Measurements from ENCODE around the gene MRPS26. TPM values are rescaled to one million over a fixed set of nuclear protein-coding genes. Genes with fewer than 3 reads are reported as not detected.
"Not testable (repeated sequence)": the region's sequence is repeated elsewhere in the genome, so short reads cannot be mapped to it uniquely, and the experiment has no call there.

The MRPS26 gene
- total RNA-seq, 2 experiments from 2014 or later = 37.4 to 38.9 TPM

DNA sequence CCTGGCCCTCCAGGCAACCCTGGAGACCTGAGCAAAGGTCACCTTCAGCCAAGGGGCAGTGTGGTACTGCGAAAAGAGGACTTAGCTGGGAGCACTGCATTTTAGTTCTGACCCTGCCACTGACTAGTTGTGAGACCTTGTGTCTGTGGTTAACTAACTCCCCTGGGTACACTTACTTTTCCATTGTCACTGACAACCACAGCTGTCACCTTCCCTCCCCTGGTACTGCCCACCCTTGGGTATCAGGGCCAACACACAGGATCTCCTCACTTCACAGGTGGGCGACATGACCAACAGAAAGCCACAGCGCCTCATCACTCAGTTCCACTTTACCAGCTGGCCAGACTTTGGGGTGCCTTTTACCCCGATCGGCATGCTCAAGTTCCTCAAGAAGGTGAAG lies 24.1 kb upstream of the MRPS26 start:
- H3K27ac Mint-ChIP-seq = no peak overlapping the region
- H3K27me3 Mint-ChIP-seq (ENCODE audit: low read depth) = no peaks in the 10 kb centered on the region
- CTCF ChIA-PET = no interaction called here

GRCh38 chr20:3022559-3023490 lies 23.0 kb upstream of the MRPS26 start:
- not testable (repeated sequence) for ATAC-seq; H3K4me1 Mint-ChIP-seq (ENCODE audit: low read depth)

More for the DNA sequence above, 24.1 kb upstream of the MRPS26 start:
- ATAC-seq = no peak
- no peaks in the 10 kb centered on the region for H3K4me1 Mint-ChIP-seq (ENCODE audit: low read depth)
- no peak overlapping the region for H3K4me3 Mint-ChIP-seq
- H3K9me3 Mint-ChIP-seq (ENCODE audit: insufficient read depth) = no peaks in the 10 kb centered on the region
- peaks cover 43% of the 10 kb centered on the region for H3K36me3 Mint-ChIP-seq (ENCODE audit: low read depth)
- POLR2A ChIA-PET = no interaction called here
- DNase-seq = no peak

DNA sequence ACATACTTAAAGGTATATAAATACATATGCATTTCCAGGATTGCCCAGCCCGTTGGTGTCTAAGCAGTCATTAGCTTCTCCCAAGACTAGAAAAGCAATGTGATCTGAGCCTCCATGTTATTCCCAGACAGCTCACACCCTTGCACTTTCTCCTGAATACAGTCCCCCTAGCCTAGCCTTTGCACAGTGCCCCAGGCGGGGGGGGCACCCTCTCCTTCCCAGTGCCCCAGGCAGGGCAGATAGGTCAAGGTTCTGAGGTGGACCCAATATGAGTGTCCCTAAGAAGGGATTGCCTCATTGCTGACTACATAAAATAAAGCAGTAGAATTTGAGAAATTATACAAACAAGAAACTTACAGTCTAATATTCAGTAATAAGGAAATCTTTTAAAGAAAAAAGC lies 17.9 kb upstream of the MRPS26 start:
- POLR2A ChIA-PET = no interaction called here
- no peak for ATAC-seq
- Mint-ChIP-seq H3K36me3 (ENCODE audit: low read depth) (peaks cover 40% of the 10 kb centered on the region), H3K9me3 (ENCODE audit: insufficient read depth) (no peaks in the 10 kb centered on the region), H3K4me1 (ENCODE audit: low read depth) (no peaks in the 10 kb centered on the region), H3K27ac (no peak overlapping the region), H3K4me3 (no peak overlapping the region), H3K27me3 (ENCODE audit: low read depth) (no peaks in the 10 kb centered on the region)
- CTCF ChIA-PET = no interaction called here
- DNase-seq = no peak

More at GRCh38 chr20:3022559-3023490, 23.0 kb upstream of the MRPS26 start:
- CTCF ChIA-PET; H3K4me3 Mint-ChIP-seq; POLR2A ChIA-PET; DNase-seq; H3K27me3 Mint-ChIP-seq (ENCODE audit: low read depth); H3K27ac Mint-ChIP-seq; H3K9me3 Mint-ChIP-seq (ENCODE audit: insufficient read depth): not testable (repeated sequence)
- H3K36me3 Mint-ChIP-seq (ENCODE audit: low read depth) = peaks cover 39% of the 10 kb centered on the region

- Mint-ChIP-seq H3K4me1 (ENCODE audit: low read depth) (no peaks in the 10 kb centered on the region), H3K36me3 (ENCODE audit: low read depth) (peaks cover 37% of the 10 kb centered on the region), H3K27me3 (ENCODE audit: low read depth) (no peaks in the 10 kb centered on the region), H3K9me3 (ENCODE audit: insufficient read depth) (no peaks in the 10 kb centered on the region), H3K27ac (no peak overlapping the region), H3K4me3 (no peak overlapping the region)
- ChIA-PET CTCF (interaction anchor here (2.2 kb wide), 1 partner anchor 22 kb away, joined by 7 read pairs; no protein-coding TSS in a partner anchor), POLR2A (no interaction called here)
- DNase-seq (no peak), ATAC-seq (no peak)
Measured at GRCh38 chr20:3031524-3032147, 14.2 kb upstream of the MRPS26 start.

GRCh38 chr20:3032624-3033023 lies 13.2 kb upstream of the MRPS26 start:
- POLR2A ChIA-PET = no interaction called here
- ATAC-seq = no peak
- H3K36me3 Mint-ChIP-seq (ENCODE audit: low read depth) = peaks cover 29% of the 10 kb centered on the region

DNA sequence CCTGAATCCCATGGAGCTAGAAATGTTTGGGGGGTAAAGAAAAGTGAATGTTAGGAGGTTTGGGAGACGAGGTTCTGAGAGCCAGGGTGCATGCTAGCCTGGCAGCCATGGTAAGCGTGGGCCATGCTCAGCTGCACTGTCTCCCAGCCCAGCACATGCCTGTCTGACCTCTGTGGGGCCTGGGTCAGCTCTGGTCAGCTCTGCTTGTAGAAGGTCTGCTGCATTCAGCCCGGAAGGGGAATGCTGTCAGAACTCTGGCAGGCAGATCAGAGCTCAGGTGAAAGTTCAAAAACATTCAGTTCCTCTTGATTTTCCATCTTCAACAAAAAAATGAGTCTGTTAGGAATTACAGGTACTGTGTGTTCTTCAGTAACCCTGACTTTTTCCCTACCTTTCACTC lies 8.2 kb upstream of the MRPS26 start:
- ChIA-PET POLR2A (no interaction called here), CTCF (no interaction called here)
- Mint-ChIP-seq H3K4me1 (ENCODE audit: low read depth) (peaks cover 20% of the 10 kb centered on the region), H3K9me3 (ENCODE audit: insufficient read depth) (no peaks in the 10 kb centered on the region), H3K36me3 (ENCODE audit: low read depth) (peaks cover 38% of the 10 kb centered on the region), H3K27ac (no peak overlapping the region), H3K27me3 (ENCODE audit: low read depth) (no peaks in the 10 kb centered on the region), H3K4me3 (no peak overlapping the region)
- no peak for ATAC-seq
- no peak for DNase-seq

More at GRCh38 chr20:3032624-3033023, 13.2 kb upstream of the MRPS26 start:
- Mint-ChIP-seq H3K27ac (no peak overlapping the region), H3K9me3 (ENCODE audit: insufficient read depth) (no peaks in the 10 kb centered on the region), H3K27me3 (ENCODE audit: low read depth) (no peaks in the 10 kb centered on the region), H3K4me3 (no peak overlapping the region), H3K4me1 (ENCODE audit: low read depth) (no peaks in the 10 kb centered on the region)
- DNase-seq = no peak
- CTCF ChIA-PET = no interaction called here

- no peak overlapping the region for H3K4me3 Mint-ChIP-seq
- no peak overlapping the region for H3K27ac Mint-ChIP-seq
- H3K36me3 Mint-ChIP-seq (ENCODE audit: low read depth) = peaks cover 38% of the 10 kb centered on the region
- ChIA-PET CTCF (no interaction called here), POLR2A (no interaction called here)
- DNase-seq (no peak), ATAC-seq (no peak)
- H3K4me1 Mint-ChIP-seq (ENCODE audit: low read depth) = peaks cover 20% of the 10 kb centered on the region
- no peaks in the 10 kb centered on the region for H3K27me3 Mint-ChIP-seq (ENCODE audit: low read depth)
- no peaks in the 10 kb centered on the region for H3K9me3 Mint-ChIP-seq (ENCODE audit: insufficient read depth)
Measured at GRCh38 chr20:3038454-3038853, 7.4 kb upstream of the MRPS26 start.

DNA sequence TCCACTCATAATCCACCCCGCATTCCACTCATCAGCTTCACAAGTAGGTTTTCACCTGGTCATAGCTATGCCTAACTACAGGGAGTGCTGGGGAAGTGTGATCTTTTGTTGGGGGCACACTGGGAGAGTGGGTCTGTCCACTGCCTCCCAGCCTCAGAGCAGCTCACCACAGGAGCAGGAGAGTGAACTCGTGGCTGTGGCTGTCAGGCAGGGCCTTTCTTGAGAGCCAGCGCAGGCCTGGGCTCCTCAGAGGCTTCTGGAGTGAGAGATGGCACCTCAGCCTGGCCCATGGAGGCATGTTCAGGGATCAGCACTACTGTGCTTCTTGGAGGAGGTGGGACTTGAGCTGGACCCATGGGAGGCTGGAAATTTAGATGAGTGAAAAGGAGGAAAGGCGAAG lies 6.4 kb upstream of the MRPS26 start:
- H3K27me3 Mint-ChIP-seq (ENCODE audit: low read depth) = no peaks in the 10 kb centered on the region
- H3K9me3 Mint-ChIP-seq (ENCODE audit: insufficient read depth) = no peaks in the 10 kb centered on the region
- ATAC-seq (no peak), DNase-seq (no peak)
- H3K36me3 Mint-ChIP-seq (ENCODE audit: low read depth) = peaks cover 36% of the 10 kb centered on the region
- peak overlapping the region; percentile 70 for H3K27ac Mint-ChIP-seq
- POLR2A ChIA-PET = no interaction called here
- H3K4me3 Mint-ChIP-seq = no peak overlapping the region
- H3K4me1 Mint-ChIP-seq (ENCODE audit: low read depth) = peaks cover 20% of the 10 kb centered on the region
- CTCF ChIA-PET = no interaction called here

- Mint-ChIP-seq H3K4me3 (no peak overlapping the region), H3K4me1 (ENCODE audit: low read depth) (peaks cover 23% of the 10 kb centered on the region), H3K27me3 (ENCODE audit: low read depth) (no peaks in the 10 kb centered on the region), H3K27ac (peak overlapping the region; percentile 70), H3K9me3 (ENCODE audit: insufficient read depth) (no peaks in the 10 kb centered on the region), H3K36me3 (ENCODE audit: low read depth) (peaks cover 32% of the 10 kb centered on the region)
- ATAC-seq = no peak
- DNase-seq = no peak
- ChIA-PET POLR2A (no interaction called here), CTCF (no interaction called here)
Measured at GRCh38 chr20:3040086-3040485, 5.8 kb upstream of the MRPS26 start.

DNA sequence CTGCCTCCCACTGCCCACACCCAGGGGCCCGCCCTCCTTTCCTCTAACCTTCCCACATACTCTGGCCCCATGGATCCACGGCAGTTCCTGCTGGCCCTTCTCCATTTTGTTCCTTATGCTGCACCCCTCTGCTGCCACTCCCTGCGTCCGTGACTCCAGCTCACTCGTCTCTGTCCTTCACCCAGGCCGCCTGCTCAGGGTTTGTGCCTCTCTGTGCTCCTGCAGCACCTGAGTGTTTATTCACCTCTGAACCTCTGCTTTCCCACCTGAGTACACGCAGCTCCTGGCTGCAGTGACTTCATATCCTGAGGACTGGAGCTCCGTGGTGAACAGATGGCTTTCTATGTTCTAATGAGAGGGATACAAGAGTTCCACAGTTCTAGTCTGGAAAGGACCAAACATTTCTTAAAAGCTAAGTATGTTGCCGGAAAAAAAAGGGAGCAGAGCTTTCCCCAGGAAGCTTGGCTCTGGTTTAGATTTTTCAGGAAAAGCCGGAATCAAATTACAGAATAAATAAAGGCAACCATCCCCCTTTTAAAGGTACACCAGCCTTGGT lies 3.9 kb upstream of the MRPS26 start:
- POLR2A ChIA-PET = no interaction called here

GRCh38 chr20:3042625-3043024 lies 3.2 kb upstream of the MRPS26 start:
- DNase-seq = no peak

More for the DNA sequence above, 3.9 kb upstream of the MRPS26 start:
- H3K36me3 Mint-ChIP-seq (ENCODE audit: low read depth) = peaks cover 26% of the 10 kb centered on the region
- CTCF ChIA-PET = interaction anchor here (1.0 kb wide), 1 partner anchor 177 kb away, joined by 3 read pairs; no protein-coding TSS in a partner anchor
- ATAC-seq = no peak
- no peak overlapping the region for H3K27ac Mint-ChIP-seq
- H3K9me3 Mint-ChIP-seq (ENCODE audit: insufficient read depth) = no peaks in the 10 kb centered on the region
- peaks cover 31% of the 10 kb centered on the region for H3K4me1 Mint-ChIP-seq (ENCODE audit: low read depth)
- H3K27me3 Mint-ChIP-seq (ENCODE audit: low read depth) = no peaks in the 10 kb centered on the region
- no peak overlapping the region for H3K4me3 Mint-ChIP-seq
- no peak for DNase-seq

DNA sequence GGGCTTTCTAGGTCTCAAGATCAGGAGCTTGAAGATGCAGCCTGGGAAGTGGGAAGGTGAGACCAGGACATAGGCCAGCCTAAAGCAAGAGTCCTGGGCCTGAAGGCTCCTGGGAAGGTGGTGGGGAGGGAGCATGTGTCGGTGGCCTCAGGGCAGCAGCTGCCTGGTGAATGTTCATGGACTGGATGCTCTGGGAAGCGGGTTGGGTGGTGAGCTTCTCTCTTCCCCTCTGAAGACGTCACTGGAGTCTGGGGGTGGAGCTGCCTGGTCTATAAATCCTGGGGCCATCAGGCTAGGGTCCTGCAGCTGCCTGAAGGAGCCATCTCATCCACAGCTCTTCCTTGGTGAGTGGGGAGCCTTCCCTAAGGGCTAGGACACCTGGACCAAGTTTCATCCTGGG lies 2.5 kb upstream of the MRPS26 start, which contains the start of gene GNRH2:
Gene GNRH2, plus strand, starts transcription at position 301 of the 400 bp plus-strand sequence. CDS start 793 bp downstream, outside the sequence.
- DNase-seq (no peak), ATAC-seq (no peak)
- no peaks in the 10 kb centered on the region for H3K27me3 Mint-ChIP-seq (ENCODE audit: low read depth)
- no peak within 1 kb of the TSS for H3K27ac Mint-ChIP-seq
- H3K4me1 Mint-ChIP-seq (ENCODE audit: low read depth) = peaks cover 39% of the 10 kb centered on the region
- ChIA-PET CTCF (no interaction called here), POLR2A (interaction anchor here (0.7 kb wide), 1 partner anchor 169 kb away, joined by 3 read pairs; no protein-coding TSS in a partner anchor)
- H3K36me3 Mint-ChIP-seq (ENCODE audit: low read depth) = peaks cover 34% of the 10 kb centered on the region
- no peaks in the 10 kb centered on the region for H3K9me3 Mint-ChIP-seq (ENCODE audit: insufficient read depth)
- no peak within 1 kb of the TSS for H3K4me3 Mint-ChIP-seq

More at GRCh38 chr20:3042625-3043024, 3.2 kb upstream of the MRPS26 start:
- CTCF ChIA-PET = interaction anchor here (1.0 kb wide), 1 partner anchor 178 kb away, joined by 3 read pairs; no protein-coding TSS in a partner anchor
- no peak overlapping the region for H3K4me3 Mint-ChIP-seq
- no peak overlapping the region for H3K27ac Mint-ChIP-seq
- H3K27me3 Mint-ChIP-seq (ENCODE audit: low read depth) = no peaks in the 10 kb centered on the region
- H3K4me1 Mint-ChIP-seq (ENCODE audit: low read depth) = peaks cover 37% of the 10 kb centered on the region
- POLR2A ChIA-PET = no interaction called here
- ATAC-seq = no peak
- H3K36me3 Mint-ChIP-seq (ENCODE audit: low read depth) = peaks cover 31% of the 10 kb centered on the region
- H3K9me3 Mint-ChIP-seq (ENCODE audit: insufficient read depth) = no peaks in the 10 kb centered on the region
